ENCODE data around the gene BRSK1.

The BRSK1 gene

GRCh38 chr19:55353803-55354697 lies 70.3 kb downstream of the BRSK1 start:
- no peak for TF ChIP-seq PAX5 (IDR thresholded peaks at IDR 0.05; ENCODE audit: insufficient read depth, low read length, severe bottlenecking)
- TF ChIP-seq POLR2AphosphoS5 (IDR thresholded peaks at IDR 0.05; ENCODE audit: low read depth, low read length) = no peak
- TF ChIP-seq POU2F2 (IDR thresholded peaks at IDR 0.05; ENCODE audit: low read depth, low read length) = no peak
- TF ChIP-seq SPI1 (IDR thresholded peaks at IDR 0.05; ENCODE audit: low read depth, low read length) = no peak
- TF ChIP-seq TAF1 (IDR thresholded peaks at IDR 0.05; ENCODE audit: low read depth, low read length) = no peak
- no peak for TF ChIP-seq POLR2A (IDR thresholded peaks at IDR 0.05; ENCODE audit: low read depth, low read length)
- DNase-seq (ENCODE audit: insufficient read length, low spot score) (peak; percentile 95), FAIRE-seq (peak; percentile 63)

DNA sequence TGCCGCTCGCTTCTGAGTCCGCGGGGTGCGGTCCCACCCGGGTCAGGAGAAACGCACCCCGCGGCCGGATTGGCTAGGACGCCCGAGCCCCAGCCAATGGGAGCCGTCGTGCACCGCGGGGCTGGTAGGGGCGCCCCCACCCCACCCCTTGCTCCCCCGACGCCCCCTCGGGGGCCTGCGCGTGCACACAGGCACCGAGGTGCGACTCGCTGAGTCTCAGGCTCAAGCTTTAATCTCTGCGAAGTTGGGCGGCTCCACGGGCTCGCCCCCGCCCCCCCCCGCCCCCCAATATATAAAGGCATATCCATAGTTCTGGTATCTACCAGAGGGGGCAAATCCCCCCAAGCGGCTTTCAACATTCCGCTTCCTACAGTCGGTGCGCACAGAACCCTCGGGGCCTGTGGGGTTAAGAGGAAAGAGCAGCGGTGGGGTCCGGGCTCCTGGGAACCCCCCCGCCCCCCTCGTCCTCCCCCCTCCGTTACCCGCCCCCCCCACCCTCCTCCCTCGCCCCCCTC lies 71.0 kb downstream of the BRSK1 start, which contains the start of gene COX6B2:
Gene COX6B2 (minus strand): TSS at position 22 of the 515 bp plus-strand sequence. CDS start 198 bp downstream, outside the sequence.
- FAIRE-seq (no peak), DNase-seq (ENCODE audit: insufficient read length, low spot score) (no peak)
- TF ChIP-seq PAX5 (IDR thresholded peaks at IDR 0.05; ENCODE audit: insufficient read depth, low read length, severe bottlenecking) (no peak), TAF1 (IDR thresholded peaks at IDR 0.05; ENCODE audit: low read depth, low read length) (no peak), POLR2AphosphoS5 (IDR thresholded peaks at IDR 0.05; ENCODE audit: low read depth, low read length) (no peak), POU2F2 (IDR thresholded peaks at IDR 0.05; ENCODE audit: low read depth, low read length) (no peak), SPI1 (IDR thresholded peaks at IDR 0.05; ENCODE audit: low read depth, low read length) (no peak), POLR2A (IDR thresholded peaks at IDR 0.05; ENCODE audit: low read depth, low read length) (no peak)

- TF ChIP-seq POU2F2 (IDR thresholded peaks at IDR 0.05; ENCODE audit: low read depth, low read length) = no peak
- no peak for DNase-seq (ENCODE audit: insufficient read length, low spot score)
- no peak for FAIRE-seq
Observed at GRCh38 chr19:55355213-55355821, 71.5 kb downstream of the BRSK1 start.

- DNase-seq (ENCODE audit: insufficient read length, low spot score) (no peak), FAIRE-seq (no peak)
- no peak for TF ChIP-seq POU2F2 (IDR thresholded peaks at IDR 0.05; ENCODE audit: low read depth, low read length)
- no peak for TF ChIP-seq POLR2A (IDR thresholded peaks at IDR 0.05; ENCODE audit: low read depth, low read length)
- TF ChIP-seq PAX5 (IDR thresholded peaks at IDR 0.05; ENCODE audit: insufficient read depth, low read length, severe bottlenecking) = no peak
- TF ChIP-seq POLR2AphosphoS5 (IDR thresholded peaks at IDR 0.05; ENCODE audit: low read depth, low read length) = no peak
- TF ChIP-seq TAF1 (IDR thresholded peaks at IDR 0.05; ENCODE audit: low read depth, low read length) = no peak
- TF ChIP-seq SPI1 (IDR thresholded peaks at IDR 0.05; ENCODE audit: low read depth, low read length) = no peak
Observed at GRCh38 chr19:55358493-55358892, 74.7 kb downstream of the BRSK1 start.

GRCh38 chr19:55358943-55359908 lies 75.4 kb downstream of the BRSK1 start:
- DNase-seq (ENCODE audit: insufficient read length, low spot score) = no peak
- TF ChIP-seq POLR2A (IDR thresholded peaks at IDR 0.05; ENCODE audit: low read depth, low read length) (no peak), SPI1 (IDR thresholded peaks at IDR 0.05; ENCODE audit: low read depth, low read length) (no peak), TAF1 (IDR thresholded peaks at IDR 0.05; ENCODE audit: low read depth, low read length) (no peak), PAX5 (IDR thresholded peaks at IDR 0.05; ENCODE audit: insufficient read depth, low read length, severe bottlenecking) (no peak)
- FAIRE-seq = no peak

DNA sequence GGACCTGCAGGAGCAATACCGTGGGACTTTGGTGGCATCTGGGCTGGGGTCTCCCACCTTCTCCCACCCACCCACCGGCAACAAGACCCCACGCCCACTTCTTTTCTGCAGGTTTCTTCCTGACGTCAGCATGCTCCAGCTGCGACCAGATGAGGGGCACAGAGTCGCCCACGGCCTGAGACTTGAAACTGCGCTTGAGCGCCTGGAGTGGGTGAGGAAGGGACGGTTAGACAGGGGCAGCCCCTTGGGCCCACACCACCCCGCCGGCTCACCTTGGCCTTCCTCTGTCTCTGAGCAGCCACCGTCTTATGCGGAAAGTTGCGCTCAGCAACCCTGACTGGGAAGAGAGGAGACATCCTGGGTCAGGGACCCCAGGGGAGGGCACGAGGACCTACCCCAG lies 77.1 kb downstream of the BRSK1 start:
- no peak for DNase-seq (ENCODE audit: insufficient read length, low spot score)
- no peak for FAIRE-seq
- TF ChIP-seq PAX5 (IDR thresholded peaks at IDR 0.05; ENCODE audit: insufficient read depth, low read length, severe bottlenecking) (no peak), SPI1 (IDR thresholded peaks at IDR 0.05; ENCODE audit: low read depth, low read length) (no peak), POU2F2 (IDR thresholded peaks at IDR 0.05; ENCODE audit: low read depth, low read length) (no peak), POLR2AphosphoS5 (IDR thresholded peaks at IDR 0.05; ENCODE audit: low read depth, low read length) (no peak), POLR2A (IDR thresholded peaks at IDR 0.05; ENCODE audit: low read depth, low read length) (no peak), TAF1 (IDR thresholded peaks at IDR 0.05; ENCODE audit: low read depth, low read length) (no peak)

Data from GM12891 (cell line).